HepG2 (cell line): ENCODE results near the gene NEURL3. TPM values are rescaled to one million over a fixed set of nuclear protein-coding genes. Genes with fewer than 3 reads are reported as not detected.
A peak's percentile ranks its signal among the peaks of the same experiment; 100 is the strongest.

Experiments used
- ATM ChIP-seq: fragments of 450-650 bp; IDR thresholded peaks from 2 replicates; pipeline ENCODE4 v1.7.1; 2017; ENCODE audit warnings: mild to moderate bottlenecking, borderline replicate concordance
- CBFB ChIP-seq: sonication (generic); formaldehyde crosslinking; IDR thresholded peaks from 2 replicates; pipeline ENCODE4 v1.4.0; 2020; ENCODE audit warnings: missing genetic modification reagents
- ISL2 ChIP-seq: sonication (generic); formaldehyde crosslinking; IDR thresholded peaks from 2 replicates; pipeline ENCODE4 v1.5.0; 2020; ENCODE audit warnings: missing genetic modification reagents
- MIER3 ChIP-seq: IDR thresholded peaks from 2 replicates; pipeline ENCODE4 v1.6.1; 2016; ENCODE audit warnings: missing compliant biosample characterization, borderline replicate concordance
- NFATC3 ChIP-seq: sonication (generic); formaldehyde crosslinking; IDR thresholded peaks from 2 replicates; pipeline ENCODE4 v1.5.1; 2020; ENCODE audit warnings: mild to moderate bottlenecking, missing genetic modification reagents
- NFE2L2 ChIP-seq: fragments of 150-350 bp; IDR thresholded peaks from 2 replicates; pipeline ENCODE4 v1.6.1; 2014; ENCODE audit warnings: low read length
- SMAD9 ChIP-seq: sonication (generic); formaldehyde crosslinking; IDR thresholded peaks from 2 replicates; pipeline ENCODE4 v1.5.1; 2020; ENCODE audit warnings: mild to moderate bottlenecking, missing genetic modification reagents
- TEAD3 ChIP-seq: optimal IDR thresholded peaks from 2 replicates; pipeline ENCODE3; 2016; ENCODE audit warnings: borderline replicate concordance
- ZFP41 ChIP-seq: sonication (generic); formaldehyde crosslinking; IDR thresholded peaks from 2 replicates; pipeline ENCODE4 v1.4.0; 2020; ENCODE audit warnings: mild to moderate bottlenecking, missing genetic modification reagents, borderline replicate concordance
- ZNF121 ChIP-seq: sonication (generic); formaldehyde crosslinking; IDR thresholded peaks from 2 replicates; pipeline ENCODE4 v1.5.0; 2020; ENCODE audit warnings: mild to moderate bottlenecking, missing genetic modification reagents
- ZNF460 ChIP-seq: sonication (generic); formaldehyde crosslinking; IDR thresholded peaks from 2 replicates; pipeline ENCODE4 v1.5.1; 2020; ENCODE audit warnings: missing genetic modification reagents, mild to moderate bottlenecking, borderline replicate concordance
- ZNF646 ChIP-seq: sonication (generic); formaldehyde crosslinking; IDR thresholded peaks from 2 replicates; pipeline ENCODE4 v1.9.0; 2021; ENCODE audit warnings: mild to moderate bottlenecking, missing genetic modification reagents
- ZNF788 ChIP-seq: sonication (generic); formaldehyde crosslinking; IDR thresholded peaks from 2 replicates; pipeline ENCODE4 v1.5.0; 2020; ENCODE audit warnings: mild to moderate bottlenecking, missing genetic modification reagents, borderline replicate concordance
- polyA plus RNA-seq, 8 experiments: library from polyadenylated mRNA; depleted of rRNA in 3 of 8; stranded (reverse) in 7 of 8; unstranded in 1 of 8; fragments of >200 nt; fragmentation: Illumina TruSeq in 4 of 8; extraction: Trizol in 4 of 8; gene quantifications; 2 replicates each; pipeline versions ENCODE4 v1.2.1 to v1.2.3, GENCODE V29; 2011 to 2016; ENCODE audit warnings: low read depth in 4 of 8, missing spikeins in 1 of 8, mixed read lengths in 1 of 8; ENCODE audit not compliant: insufficient read depth in 1 of 8
- total RNA-seq, 5 experiments: library from RNA; depleted of rRNA; stranded (reverse); fragments of >200 nt; fragmentation: Illumina TruSeq; extraction: Trizol; gene quantifications; 2 replicates each; pipeline ENCODE4 v1.2.3, GENCODE V29; 2016; ENCODE audit warnings: low read depth in 1 of 5
- TF ChIP-seq, protein P1 (sequence below): sonication (generic); formaldehyde crosslinking; IDR thresholded peaks from 2 replicates; pipeline ENCODE4 v1.4.0; 2020; ENCODE audit warnings: low read depth, missing genetic modification reagents
- TF ChIP-seq, protein P2 (sequence below): sonication (generic); formaldehyde crosslinking; IDR thresholded peaks from 2 replicates; pipeline ENCODE4 v1.5.0; 2020; ENCODE audit warnings: missing genetic modification reagents
- TF ChIP-seq, protein P3 (sequence below): sonication (generic); formaldehyde crosslinking; IDR thresholded peaks from 2 replicates; pipeline ENCODE4 v1.5.0; 2020; ENCODE audit warnings: mild to moderate bottlenecking, missing genetic modification reagents

NEURL3 gene
- total and polyA plus RNA-seq, 2 of the 13 experiments (the other 11 are each of a cell fraction or from before 2014, with no cell fraction given) = 0.16 to 1.2 TPM

GRCh38 chr2:96537066-96537733 lies 32.0 kb upstream of the NEURL3 start (continued):
- TF ChIP-seq ZNF788 (CRISPR knock-in tag) = no peak; the same call in 1 of the 2 replicates
- TF ChIP-seq, protein P1, sequence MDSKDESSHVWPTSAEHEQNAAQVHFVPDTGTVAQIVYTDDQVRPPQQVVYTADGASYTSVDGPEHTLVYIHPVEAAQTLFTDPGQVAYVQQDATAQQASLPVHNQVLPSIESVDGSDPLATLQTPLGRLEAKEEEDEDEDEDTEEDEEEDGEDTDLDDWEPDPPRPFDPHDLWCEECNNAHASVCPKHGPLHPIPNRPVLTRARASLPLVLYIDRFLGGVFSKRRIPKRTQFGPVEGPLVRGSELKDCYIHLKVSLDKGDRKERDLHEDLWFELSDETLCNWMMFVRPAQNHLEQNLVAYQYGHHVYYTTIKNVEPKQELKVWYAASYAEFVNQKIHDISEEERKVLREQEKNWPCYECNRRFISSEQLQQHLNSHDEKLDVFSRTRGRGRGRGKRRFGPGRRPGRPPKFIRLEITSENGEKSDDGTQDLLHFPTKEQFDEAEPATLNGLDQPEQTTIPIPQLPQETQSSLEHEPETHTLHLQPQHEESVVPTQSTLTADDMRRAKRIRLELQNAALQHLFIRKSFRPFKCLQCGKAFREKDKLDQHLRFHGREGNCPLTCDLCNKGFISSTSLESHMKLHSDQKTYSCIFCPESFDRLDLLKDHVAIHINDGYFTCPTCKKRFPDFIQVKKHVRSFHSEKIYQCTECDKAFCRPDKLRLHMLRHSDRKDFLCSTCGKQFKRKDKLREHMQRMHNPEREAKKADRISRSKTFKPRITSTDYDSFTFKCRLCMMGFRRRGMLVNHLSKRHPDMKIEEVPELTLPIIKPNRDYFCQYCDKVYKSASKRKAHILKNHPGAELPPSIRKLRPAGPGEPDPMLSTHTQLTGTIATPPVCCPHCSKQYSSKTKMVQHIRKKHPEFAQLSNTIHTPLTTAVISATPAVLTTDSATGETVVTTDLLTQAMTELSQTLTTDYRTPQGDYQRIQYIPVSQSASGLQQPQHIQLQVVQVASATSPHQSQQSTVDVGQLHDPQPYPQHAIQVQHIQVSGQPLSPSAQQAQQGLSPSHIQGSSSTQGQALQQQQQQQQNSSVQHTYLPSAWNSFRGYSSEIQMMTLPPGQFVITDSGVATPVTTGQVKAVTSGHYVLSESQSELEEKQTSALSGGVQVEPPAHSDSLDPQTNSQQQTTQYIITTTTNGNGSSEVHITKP (CRISPR knock-in tag) = no peak
- TF ChIP-seq ZNF460 (CRISPR knock-in tag) = no peak
- no peak for TF ChIP-seq TEAD3 (CRISPR knock-in tag)
- TF ChIP-seq ZNF646 (CRISPR knock-in tag) = no peak
- TF ChIP-seq ZFP41 (CRISPR knock-in tag) = no peak
- no peak for TF ChIP-seq SMAD9
- TF ChIP-seq, protein P2, sequence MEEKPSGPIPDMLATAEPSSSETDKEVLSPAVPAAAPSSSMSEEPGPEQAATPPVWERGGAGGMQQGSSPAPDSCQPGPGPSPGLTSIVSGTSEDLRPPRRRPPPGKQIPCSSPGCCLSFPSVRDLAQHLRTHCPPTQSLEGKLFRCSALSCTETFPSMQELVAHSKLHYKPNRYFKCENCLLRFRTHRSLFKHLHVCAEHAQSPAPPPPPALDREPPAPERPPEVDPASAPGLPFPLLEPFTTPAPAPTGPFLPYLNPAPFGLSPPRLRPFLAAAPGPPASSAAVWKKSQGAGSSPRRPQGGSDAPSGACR (CRISPR knock-in tag) = no peak
- TF ChIP-seq, protein P3, sequence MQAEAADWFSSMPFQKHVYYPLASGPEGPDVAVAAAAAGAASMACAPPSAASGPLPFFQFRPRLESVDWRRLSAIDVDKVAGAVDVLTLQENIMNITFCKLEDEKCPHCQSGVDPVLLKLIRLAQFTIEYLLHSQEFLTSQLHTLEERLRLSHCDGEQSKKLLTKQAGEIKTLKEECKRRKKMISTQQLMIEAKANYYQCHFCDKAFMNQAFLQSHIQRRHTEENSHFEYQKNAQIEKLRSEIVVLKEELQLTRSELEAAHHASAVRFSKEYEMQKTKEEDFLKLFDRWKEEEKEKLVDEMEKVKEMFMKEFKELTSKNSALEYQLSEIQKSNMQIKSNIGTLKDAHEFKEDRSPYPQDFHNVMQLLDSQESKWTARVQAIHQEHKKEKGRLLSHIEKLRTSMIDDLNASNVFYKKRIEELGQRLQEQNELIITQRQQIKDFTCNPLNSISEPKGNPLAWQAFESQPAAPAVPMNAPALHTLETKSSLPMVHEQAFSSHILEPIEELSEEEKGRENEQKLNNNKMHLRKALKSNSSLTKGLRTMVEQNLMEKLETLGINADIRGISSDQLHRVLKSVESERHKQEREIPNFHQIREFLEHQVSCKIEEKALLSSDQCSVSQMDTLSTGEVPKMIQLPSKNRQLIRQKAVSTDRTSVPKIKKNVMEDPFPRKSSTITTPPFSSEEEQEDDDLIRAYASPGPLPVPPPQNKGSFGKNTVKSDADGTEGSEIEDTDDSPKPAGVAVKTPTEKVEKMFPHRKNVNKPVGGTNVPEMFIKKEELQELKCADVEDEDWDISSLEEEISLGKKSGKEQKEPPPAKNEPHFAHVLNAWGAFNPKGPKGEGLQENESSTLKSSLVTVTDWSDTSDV (CRISPR knock-in tag) = no peak
- TF ChIP-seq NFE2L2 = no peak
- TF ChIP-seq ZNF121 = no peak
- no peak for TF ChIP-seq MIER3 (CRISPR knock-in tag)
- TF ChIP-seq ATM = no peak
- TF ChIP-seq CBFB (CRISPR knock-in tag) = no peak
- no peak for TF ChIP-seq ISL2 (CRISPR knock-in tag)
- 0 out of 2 replicates have a peak, but pooled peaks have one; percentile 59 for TF ChIP-seq NFATC3 (CRISPR knock-in tag)
